Endothelial cell of umbilical vein (primary cell): ENCODE measurements around the gene ZNF75A. TPM values are rescaled to one million over a fixed set of nuclear protein-coding genes. Genes with fewer than 3 reads are reported as not detected.

ENCODE experiments used
- BruUV-seq: library from RNA; stranded (reverse); fragments of 400-500 nt; replicated peaks from 2 replicates; lab custom pipeline; 2021; lab: Mats Ljungman, UMichigan
- CTCF ChIA-PET: fragments of 300-600, 350-600 bp; sonication (Branson Sonifier 250); formaldehyde crosslinking; loops from one replicate; lab custom pipeline; 2021; ENCODE audit warnings: antibody characterized with exemption, inconsistent platforms; lab: Charles Lee
- POLR2A ChIA-PET: fragments of 300-600, 350-600 bp; sonication (Branson Sonifier 250); formaldehyde crosslinking; loops from one replicate; lab custom pipeline; 2021; ENCODE audit warnings: antibody characterized with exemption, inconsistent platforms; lab: Charles Lee
- DNase-seq: peaks from one replicate; pipeline ENCODE4 v3.0.0-alpha.2; 2011; ENCODE audit warnings: low read depth, low spot score
- FAIRE-seq: peaks from 2 replicates; lab custom pipeline; 2011; peaks lifted over from hg19 to GRCh38; lab: Jason Lieb, UNC
- H2AFZ ChIP-seq: 2 replicates; pipeline ENCODE4 v1.6.0; 2012; ENCODE audit warnings: low read depth, low read length, control low read depth, inconsistent platforms
- H3K27ac ChIP-seq: 2 replicates; pipeline ENCODE4 v1.5.1; 2011; ENCODE audit warnings: low read depth, mild to moderate bottlenecking, control low read depth, low read length, moderate library complexity; ENCODE audit not compliant: insufficient read depth
- H3K27me3 ChIP-seq, 2 experiments: 2 replicates each; pipeline versions ENCODE4 v1.6.0 to v1.6.1; 2011; ENCODE audit warnings: low read length in 2 of 2, mixed read lengths in 1 of 2; ENCODE audit not compliant: control insufficient read depth in 2 of 2, insufficient read depth in 2 of 2
- H3K36me3 ChIP-seq, 2 experiments: 2 replicates in 1 of 2; 3 replicates in 1 of 2; pipeline ENCODE4 v1.5.1; 2011; ENCODE audit warnings: low read length in 2 of 2, mild to moderate bottlenecking in 1 of 2, moderate library complexity in 1 of 2; ENCODE audit not compliant: control insufficient read depth in 2 of 2, insufficient read depth in 2 of 2; ENCODE audit errors: extremely low read depth in 1 of 2
- H3K4me1 ChIP-seq: 3 replicates; pipeline ENCODE4 v1.5.1; 2011; ENCODE audit warnings: mild to moderate bottlenecking, low read length; ENCODE audit not compliant: control insufficient read depth, insufficient read depth; ENCODE audit errors: extremely low read depth
- H3K4me2 ChIP-seq: 2 replicates; pipeline ENCODE4 v1.6.1; 2011; ENCODE audit warnings: low read length, control low read depth, mixed read lengths; ENCODE audit not compliant: insufficient read depth
- H3K4me3 ChIP-seq, 3 experiments: fragments of 200-600 bp in 1 of 3; sonication (generic), shearing (Covaris generic) in 1 of 3; replicated peaks in 1 of 3; 2 replicates each; pipeline ENCODE4 v1.5.1; 2011 to 2016; ENCODE audit warnings: control low read depth in 3 of 3, low read length in 3 of 3, mild to moderate bottlenecking in 2 of 3, inconsistent platforms in 1 of 3, low read depth in 1 of 3, moderate library complexity in 1 of 3; ENCODE audit not compliant: insufficient read depth in 1 of 3
- H3K79me2 ChIP-seq: 2 replicates; pipeline ENCODE4 v1.6.0; 2012; ENCODE audit warnings: low read length, inconsistent platforms; ENCODE audit not compliant: control insufficient read depth, insufficient read depth
- H3K9ac ChIP-seq: replicated peaks from 2 replicates; pipeline ENCODE3; 2011; ENCODE audit warnings: low read length, control low read depth; ENCODE audit not compliant: insufficient read depth; ENCODE audit errors: extremely low read depth
- H3K9me1 ChIP-seq: replicated peaks from 3 replicates; pipeline ENCODE4 v1.6.0; 2011; ENCODE audit warnings: mild to moderate bottlenecking, low read length; ENCODE audit not compliant: control insufficient read depth, insufficient read depth; ENCODE audit errors: extremely low read depth
- H3K9me3 ChIP-seq: replicated peaks from 2 replicates; pipeline ENCODE4 v1.5.1; 2012; ENCODE audit warnings: low read length, inconsistent platforms; ENCODE audit not compliant: control insufficient read depth, insufficient read depth
- H4K20me1 ChIP-seq: replicated peaks from 2 replicates; pipeline ENCODE3; 2011; ENCODE audit warnings: mild to moderate bottlenecking, low read length; ENCODE audit not compliant: control insufficient read depth, insufficient read depth; ENCODE audit errors: extremely low read depth
- EZH2 ChIP-seq: IDR thresholded peaks from 2 replicates; pipeline ENCODE4 v1.6.1; 2012; ENCODE audit warnings: borderline replicate concordance, low read depth, mild to moderate bottlenecking, moderate library complexity, low read length, inconsistent platforms; ENCODE audit not compliant: severe bottlenecking
- FOS ChIP-seq: IDR thresholded peaks from 2 replicates; pipeline ENCODE4 v1.6.1; 2011; ENCODE audit warnings: mild to moderate bottlenecking, low read length, moderate library complexity, borderline replicate concordance; ENCODE audit not compliant: insufficient read depth
- GATA2 ChIP-seq: IDR thresholded peaks from 2 replicates; pipeline ENCODE4 v1.7.0; 2011; ENCODE audit warnings: low read depth, mild to moderate bottlenecking, moderate library complexity, mixed read lengths, low read length; ENCODE audit not compliant: insufficient read length, insufficient read depth
- JUN ChIP-seq: IDR thresholded peaks from 2 replicates; pipeline ENCODE4 v1.6.1; 2011; ENCODE audit warnings: borderline replicate concordance, low read depth; ENCODE audit not compliant: insufficient read length, insufficient read depth
- MYC ChIP-seq: IDR thresholded peaks from one replicate; pipeline ENCODE4 v1.6.1; 2011; ENCODE audit warnings: mild to moderate bottlenecking, low read depth, low read length
- POLR2A ChIP-seq: IDR thresholded peaks from 2 replicates; pipeline ENCODE4 v1.6.1; 2012; ENCODE audit warnings: low read depth, mild to moderate bottlenecking, control low read depth, low read length
- POLR2AphosphoS5 ChIP-seq: IDR thresholded peaks from 2 replicates; pipeline ENCODE4 v1.6.1; 2012; ENCODE audit warnings: low read depth, mild to moderate bottlenecking, control low read depth, low read length, moderate library complexity; ENCODE audit not compliant: insufficient read depth
- dilution Hi-C: fragments of 300-500 bp; cut with MboI; formaldehyde crosslinking; loops from one replicate; pipeline ENCODE4 v1.15.0; 2019; ENCODE audit warnings: low sequenced_read_pairs; ENCODE audit not compliant: extremely low pct_ligation_motif_present
- intact Hi-C: fragments of 100-400 bp; cut with micrococcal nuclease; formaldehyde crosslinking; loops from one replicate; pipeline ENCODE4 v1.10.0; 2022
- polyA plus RNA-seq, 4 experiments: library from polyadenylated mRNA; depleted of rRNA in 3 of 4; stranded (reverse) in 3 of 4; unstranded in 1 of 4; fragments of >200 nt; gene quantifications; 2 replicates each; pipeline versions ENCODE4 v1.2.1 to v1.2.3, GENCODE V29; 2011 to 2012; ENCODE audit warnings: missing spikeins in 1 of 4
- total RNA-seq: library from RNA; stranded (reverse); gene quantifications from 2 replicates; pipeline ENCODE4 v1.2.3, GENCODE V29; 2021
- TF ChIP-seq, protein P1 (sequence below), 2 donors: IDR thresholded peaks; 1 replicate in 1 of 2; 2 replicates in 1 of 2; pipeline ENCODE4 v1.5.1; 2011; ENCODE audit warnings: low read length in 2 of 2, mild to moderate bottlenecking in 2 of 2, moderate library complexity in 2 of 2, control low read depth in 1 of 2, inconsistent platforms in 1 of 2, low read depth in 1 of 2; ENCODE audit not compliant: insufficient read depth in 1 of 2; ENCODE audit errors: extremely low read depth in 1 of 2
- TF ChIP-seq, protein P2 (sequence below): IDR thresholded peaks from 2 replicates; pipeline ENCODE4 v1.6.1; 2011; ENCODE audit not compliant: insufficient read depth, insufficient read length

ZNF75A gene
- total and polyA plus RNA-seq, 2 donors (not counting 3 experiments of a cell fraction or from before 2014, with no cell fraction given) = 8.3 to 28.4 TPM

DNA sequence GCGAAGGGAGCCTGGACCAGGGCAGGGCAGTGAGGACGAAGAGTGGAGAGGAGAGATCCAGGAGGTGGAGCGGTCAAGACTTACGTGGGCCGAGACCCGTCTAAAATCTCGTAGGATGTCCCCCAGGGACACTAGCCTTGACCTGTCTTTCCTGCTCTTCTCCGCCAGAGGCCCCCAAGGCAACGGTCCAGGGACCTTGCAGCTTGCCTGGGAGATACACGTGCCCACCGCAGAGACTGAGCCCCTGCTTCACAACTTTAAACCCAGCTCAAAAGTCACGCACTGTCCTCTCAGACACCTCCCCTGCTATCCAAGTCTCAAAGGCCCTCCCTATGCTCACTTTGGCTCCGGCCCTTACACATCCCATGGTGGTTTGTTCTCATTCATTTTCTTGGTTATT lies 9.5 kb upstream of the ZNF75A start:
- Histone ChIP-seq H3K79me2 (peaks cover 4% of the 10 kb centered on the region), H3K4me2 (no peak overlapping the region), H3K4me3 (no peak overlapping the region), H3K9me3 (peaks cover 2% of the 10 kb centered on the region), H3K9me1 (no peaks in the 10 kb centered on the region), H3K27me3 (no peaks in the 10 kb centered on the region), H2AFZ (no peak overlapping the region), H3K9ac (no peak overlapping the region), H3K4me1 (no peaks in the 10 kb centered on the region), H3K27ac (no peak overlapping the region), H4K20me1 (no peaks in the 10 kb centered on the region), H3K36me3 (peaks cover 7 to 10% of the 10 kb centered on the region in 2 experiments)
- BruUV-seq = no TSS peak
- TF ChIP-seq, protein P1, sequence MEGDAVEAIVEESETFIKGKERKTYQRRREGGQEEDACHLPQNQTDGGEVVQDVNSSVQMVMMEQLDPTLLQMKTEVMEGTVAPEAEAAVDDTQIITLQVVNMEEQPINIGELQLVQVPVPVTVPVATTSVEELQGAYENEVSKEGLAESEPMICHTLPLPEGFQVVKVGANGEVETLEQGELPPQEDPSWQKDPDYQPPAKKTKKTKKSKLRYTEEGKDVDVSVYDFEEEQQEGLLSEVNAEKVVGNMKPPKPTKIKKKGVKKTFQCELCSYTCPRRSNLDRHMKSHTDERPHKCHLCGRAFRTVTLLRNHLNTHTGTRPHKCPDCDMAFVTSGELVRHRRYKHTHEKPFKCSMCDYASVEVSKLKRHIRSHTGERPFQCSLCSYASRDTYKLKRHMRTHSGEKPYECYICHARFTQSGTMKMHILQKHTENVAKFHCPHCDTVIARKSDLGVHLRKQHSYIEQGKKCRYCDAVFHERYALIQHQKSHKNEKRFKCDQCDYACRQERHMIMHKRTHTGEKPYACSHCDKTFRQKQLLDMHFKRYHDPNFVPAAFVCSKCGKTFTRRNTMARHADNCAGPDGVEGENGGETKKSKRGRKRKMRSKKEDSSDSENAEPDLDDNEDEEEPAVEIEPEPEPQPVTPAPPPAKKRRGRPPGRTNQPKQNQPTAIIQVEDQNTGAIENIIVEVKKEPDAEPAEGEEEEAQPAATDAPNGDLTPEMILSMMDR (IDR thresholded peaks at IDR 0.05; ENCODE audit: extremely low read depth in 1 of 2, insufficient read depth in 1 of 2, low read depth in 1 of 2, low read length in 2 of 2) = no peak
- no peak for TF ChIP-seq FOS
- TF ChIP-seq POLR2AphosphoS5 = no peak
- TF ChIP-seq, protein P2, sequence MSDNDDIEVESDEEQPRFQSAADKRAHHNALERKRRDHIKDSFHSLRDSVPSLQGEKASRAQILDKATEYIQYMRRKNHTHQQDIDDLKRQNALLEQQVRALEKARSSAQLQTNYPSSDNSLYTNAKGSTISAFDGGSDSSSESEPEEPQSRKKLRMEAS = no peak
- TF ChIP-seq JUN = no peak
- no peak for TF ChIP-seq GATA2
- no peak for TF ChIP-seq MYC
- no peak for TF ChIP-seq EZH2
- no peak for TF ChIP-seq POLR2A
- intact Hi-C loops = no loop called here
- FAIRE-seq (no peak), DNase-seq (no peak)
- CTCF ChIA-PET = interaction anchor here (0.9 kb wide), 1 partner anchor 29 kb away, joined by 3 read pairs; no protein-coding TSS in a partner anchor
- POLR2A ChIA-PET = no interaction called here
- dilution Hi-C loops = no loop called here
